HL-60/S4 treated with phorbol 12-myristate 13-acetate at 8.2 ng/mL for 4 days and 3 days (cell line): ENCODE results near the gene LYZ.
"Not testable (repeated sequence)": the region's sequence is repeated elsewhere in the genome, so short reads cannot be mapped to it uniquely, and the experiment has no call there.

Experiments
- in situ Hi-C: fragments of 300-500 bp; cut with MboI; formaldehyde crosslinking; loops from 2 replicates; pipeline ENCODE4 v1.15.0; 2022; ENCODE audit warnings: low sequenced_read_pairs

Gene LYZ

DNA sequence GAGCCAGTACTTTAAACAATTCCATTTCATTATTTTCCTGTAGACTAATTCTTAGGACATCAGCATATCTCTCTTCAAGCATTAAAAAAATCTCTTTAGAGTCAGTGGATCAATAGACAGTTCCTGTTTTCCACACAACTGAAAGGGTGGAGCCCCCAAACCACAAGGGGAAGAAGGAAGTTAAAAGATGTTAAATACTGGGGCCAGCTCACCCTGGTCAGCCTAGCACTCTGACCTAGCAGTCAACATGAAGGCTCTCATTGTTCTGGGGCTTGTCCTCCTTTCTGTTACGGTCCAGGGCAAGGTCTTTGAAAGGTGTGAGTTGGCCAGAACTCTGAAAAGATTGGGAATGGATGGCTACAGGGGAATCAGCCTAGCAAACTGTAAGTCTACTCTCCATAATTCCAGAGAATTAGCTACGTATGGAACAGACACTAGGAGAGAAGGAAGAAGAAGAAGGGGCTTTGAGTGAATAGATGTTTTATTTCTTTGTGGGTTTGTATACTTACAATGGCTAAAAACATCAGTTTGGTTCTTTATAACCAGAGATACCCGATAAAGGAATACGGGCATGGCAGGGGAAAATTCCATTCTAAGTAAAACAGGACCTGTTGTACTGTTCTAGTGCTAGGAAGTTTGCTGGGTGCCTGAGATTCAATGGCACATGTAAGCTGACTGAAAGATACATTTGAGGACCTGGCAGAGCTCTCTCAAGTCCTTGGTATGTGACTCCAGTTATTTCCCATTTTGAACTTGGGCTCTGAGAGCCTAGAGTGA is at the start of gene LYZ:
Gene LYZ (plus strand): TSS at position 220 of the 777 bp plus-strand sequence. CDS start 28 bp downstream, at position 248.
- in situ Hi-C loops: no loop called here

DNA sequence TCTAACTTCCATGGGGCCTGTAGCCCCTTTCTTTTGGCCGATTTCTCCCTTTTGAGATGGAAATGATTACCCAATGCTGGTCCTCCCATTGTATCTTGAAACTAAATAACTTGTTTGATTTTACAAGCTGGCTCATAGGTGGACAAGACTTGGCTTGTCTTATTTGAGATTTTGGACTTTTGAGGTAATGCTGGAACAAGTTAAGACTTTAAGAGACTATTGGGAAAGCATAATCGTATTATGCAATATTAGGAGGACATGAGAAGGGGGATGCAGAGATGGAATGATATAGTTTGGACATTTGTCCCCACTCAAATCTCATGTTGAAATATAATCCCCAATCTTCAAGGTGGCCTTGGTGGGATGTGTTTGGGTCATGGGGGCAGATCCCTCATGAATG is 49.2 kb upstream of the LYZ start:
- in situ Hi-C loops: loop anchor here (25.0 kb wide), 1 partner anchor 263 kb away; no protein-coding TSS in a partner anchor

DNA sequence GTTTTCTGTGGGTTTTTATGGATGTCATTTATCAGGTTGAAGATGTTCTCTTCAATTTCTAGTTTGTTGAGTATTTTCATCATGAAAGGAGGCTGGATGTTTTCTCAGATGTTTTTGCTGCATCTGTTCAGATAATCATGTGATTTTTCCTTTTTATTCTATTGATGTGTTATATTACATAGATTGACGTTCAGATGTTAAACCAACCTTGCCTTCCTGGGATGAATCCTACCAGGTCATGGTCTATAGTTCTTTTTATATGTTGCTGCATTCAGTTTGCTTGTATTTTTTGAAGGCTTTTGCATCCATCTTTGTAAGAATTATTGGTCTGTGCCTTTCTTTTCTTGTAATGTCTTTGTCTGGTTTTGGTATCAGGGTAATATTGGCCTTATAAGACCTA is 43.9 kb upstream of the LYZ start:
- in situ Hi-C loops: no loop called here

DNA sequence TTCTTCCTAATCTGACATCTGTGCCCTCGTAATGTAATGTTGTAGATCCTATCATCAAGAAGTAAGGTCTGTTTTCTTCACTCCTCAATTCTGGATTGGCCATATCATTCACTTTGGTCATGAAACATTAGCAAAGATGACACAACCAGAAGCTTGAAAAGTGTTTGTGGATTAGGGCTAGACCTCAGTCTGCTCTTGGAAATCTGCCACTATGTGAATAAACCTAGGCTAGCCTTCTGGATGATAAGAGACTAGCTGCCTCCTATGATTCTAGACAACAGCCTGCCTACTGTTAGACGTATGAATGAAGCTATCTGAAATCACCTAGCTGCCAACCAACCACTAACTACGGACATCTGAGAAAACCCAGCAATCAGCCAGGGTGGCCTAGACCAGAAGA is 38.7 kb upstream of the LYZ start:
- in situ Hi-C loops: no loop called here

DNA sequence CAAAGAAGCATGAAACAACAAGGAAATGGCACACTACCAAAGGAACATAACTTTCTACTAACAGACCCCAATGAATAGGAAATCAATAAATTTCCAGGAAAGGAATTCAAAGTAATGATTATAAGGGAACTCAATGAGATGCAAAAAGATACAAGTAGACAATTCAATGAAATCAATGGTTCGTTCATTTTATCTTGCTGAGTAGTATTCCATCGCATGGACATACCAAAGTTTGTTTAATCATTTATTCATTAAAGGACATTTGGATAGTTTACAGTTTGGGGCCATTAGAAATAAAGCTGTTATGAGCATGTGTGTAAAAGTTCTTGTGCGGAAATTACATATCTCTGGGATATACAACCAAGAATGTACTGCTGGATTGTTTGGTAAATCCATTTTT is 35.0 kb upstream of the LYZ start:
- in situ Hi-C loops: no loop called here

DNA sequence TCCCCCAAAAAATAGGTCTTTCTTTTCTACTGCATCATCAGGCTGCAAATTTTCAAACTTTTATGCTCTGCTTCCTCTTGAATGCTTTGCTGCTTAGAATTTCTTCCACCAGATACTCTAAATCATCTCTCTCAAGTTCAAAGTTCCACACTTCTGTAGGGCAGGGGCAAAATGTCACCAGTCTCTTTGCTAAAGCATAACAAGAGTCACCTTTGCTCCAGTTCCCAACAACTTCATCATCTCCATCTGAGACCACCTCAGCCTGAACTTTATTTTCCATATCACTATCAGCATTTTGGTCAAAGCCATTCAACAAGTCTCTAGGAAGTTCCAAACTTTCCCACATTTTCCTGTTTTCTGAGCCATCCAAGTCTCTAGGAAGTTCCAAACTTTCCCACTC is 31.4 kb upstream of the LYZ start:
- in situ Hi-C loops: not testable (repeated sequence)

DNA sequence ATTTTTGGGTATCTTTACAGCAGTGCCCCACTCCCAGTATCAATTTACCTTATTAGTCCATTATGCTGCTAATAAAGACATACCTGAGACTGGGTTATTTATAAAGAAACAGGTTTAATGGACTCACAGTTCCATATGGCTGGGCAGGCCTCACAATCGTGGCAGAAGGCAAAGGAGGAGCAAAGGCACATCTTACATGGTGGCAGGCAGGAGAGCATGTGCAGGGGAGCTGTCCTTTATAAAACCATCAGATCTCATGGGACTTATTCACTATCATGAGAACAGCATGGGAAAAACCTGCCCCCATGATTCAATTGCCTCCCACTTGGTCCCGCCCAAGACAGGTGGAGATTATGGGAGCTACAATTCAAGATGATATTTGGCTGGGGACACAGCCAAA is 30.9 kb upstream of the LYZ start:
- in situ Hi-C loops: not testable (repeated sequence)

DNA sequence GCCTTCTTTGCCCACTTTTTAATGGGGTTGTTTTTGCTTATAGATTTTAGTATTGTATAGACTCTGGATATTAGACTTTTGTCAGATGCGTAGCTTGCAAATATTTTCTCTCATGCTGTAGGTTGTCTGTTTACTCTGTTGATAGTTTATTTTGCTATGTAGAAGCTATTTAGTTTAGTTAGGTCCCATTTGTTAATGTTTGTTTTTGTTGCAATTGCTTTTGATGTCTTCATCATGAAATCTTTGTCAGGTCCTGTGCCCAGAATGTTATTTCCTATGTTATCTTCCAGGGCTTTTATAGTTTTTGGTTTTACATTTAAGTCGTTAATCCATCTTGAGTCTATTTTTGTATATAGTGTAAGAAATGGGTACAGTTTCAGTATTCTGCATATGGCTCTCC is 30.0 kb upstream of the LYZ start:
- in situ Hi-C loops: no loop called here

DNA sequence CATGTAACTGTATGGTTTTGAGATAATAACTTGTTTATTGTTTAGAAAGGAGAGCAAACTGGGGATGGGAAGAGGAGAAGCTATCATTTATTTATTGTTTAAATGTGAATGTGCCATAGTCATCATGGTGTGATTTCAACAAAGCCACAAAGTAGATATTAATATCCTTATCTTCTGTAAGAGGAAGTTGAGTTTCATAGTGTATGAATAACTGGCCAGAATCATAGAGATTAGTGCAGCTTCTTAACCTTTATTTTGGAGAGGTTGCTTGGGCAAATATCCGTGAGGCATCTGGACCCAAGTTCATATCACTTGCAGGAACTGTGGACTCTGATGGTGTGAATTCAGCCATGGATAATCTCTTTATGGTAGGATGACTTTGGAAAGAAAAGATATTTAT is 26.8 kb upstream of the LYZ start:
- in situ Hi-C loops: no loop called here

DNA sequence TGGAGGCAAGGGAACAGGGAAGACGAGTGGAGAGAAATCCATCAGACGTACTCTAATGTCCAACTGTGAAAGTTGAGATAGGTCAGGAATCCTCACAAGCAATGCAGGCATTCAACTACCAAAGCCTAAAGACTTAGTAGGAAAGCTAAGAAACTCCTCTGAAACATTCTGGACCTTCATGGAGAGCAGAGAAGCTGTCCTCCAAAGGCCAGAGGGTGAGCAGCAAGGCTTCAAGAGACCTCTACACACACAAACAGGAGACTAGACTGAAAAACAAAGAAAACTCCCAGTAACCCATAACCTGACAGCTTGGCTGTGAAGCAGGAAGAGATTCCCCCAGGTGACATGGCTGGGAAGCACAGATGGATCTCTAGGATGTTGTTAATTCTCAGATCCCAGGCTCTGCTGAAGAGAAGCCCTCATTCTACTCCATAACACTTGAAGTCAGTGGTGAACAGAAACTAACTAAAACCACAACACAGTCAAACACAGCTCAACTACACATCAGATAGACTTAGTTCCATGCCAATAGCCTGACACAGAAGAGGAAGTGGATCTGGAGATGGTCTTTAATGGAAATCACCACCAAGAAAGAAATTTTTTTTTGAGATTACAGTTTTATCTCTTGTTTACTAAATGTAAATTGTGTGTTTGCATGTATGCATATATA is 23.2 kb upstream of the LYZ start:
- in situ Hi-C loops: no loop called here

DNA sequence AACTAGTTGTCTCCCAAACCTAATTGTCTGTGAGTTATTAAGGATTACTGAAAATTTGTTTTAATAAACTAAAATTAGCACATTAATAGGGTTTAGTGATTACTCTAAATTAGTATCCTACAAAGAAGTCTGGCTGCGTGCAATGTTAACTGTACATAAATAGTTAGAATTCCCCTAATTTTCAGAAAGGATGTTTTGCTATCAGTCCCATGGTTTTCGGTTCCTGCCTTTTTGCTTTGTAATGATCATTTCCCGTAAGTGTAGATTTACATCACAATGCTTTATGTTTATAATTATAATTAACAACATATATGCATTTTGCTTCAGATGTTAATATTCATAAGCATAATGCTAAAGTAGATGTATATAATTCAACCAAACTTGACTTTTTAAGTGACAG is 19.8 kb upstream of the LYZ start:
- in situ Hi-C loops: no loop called here

DNA sequence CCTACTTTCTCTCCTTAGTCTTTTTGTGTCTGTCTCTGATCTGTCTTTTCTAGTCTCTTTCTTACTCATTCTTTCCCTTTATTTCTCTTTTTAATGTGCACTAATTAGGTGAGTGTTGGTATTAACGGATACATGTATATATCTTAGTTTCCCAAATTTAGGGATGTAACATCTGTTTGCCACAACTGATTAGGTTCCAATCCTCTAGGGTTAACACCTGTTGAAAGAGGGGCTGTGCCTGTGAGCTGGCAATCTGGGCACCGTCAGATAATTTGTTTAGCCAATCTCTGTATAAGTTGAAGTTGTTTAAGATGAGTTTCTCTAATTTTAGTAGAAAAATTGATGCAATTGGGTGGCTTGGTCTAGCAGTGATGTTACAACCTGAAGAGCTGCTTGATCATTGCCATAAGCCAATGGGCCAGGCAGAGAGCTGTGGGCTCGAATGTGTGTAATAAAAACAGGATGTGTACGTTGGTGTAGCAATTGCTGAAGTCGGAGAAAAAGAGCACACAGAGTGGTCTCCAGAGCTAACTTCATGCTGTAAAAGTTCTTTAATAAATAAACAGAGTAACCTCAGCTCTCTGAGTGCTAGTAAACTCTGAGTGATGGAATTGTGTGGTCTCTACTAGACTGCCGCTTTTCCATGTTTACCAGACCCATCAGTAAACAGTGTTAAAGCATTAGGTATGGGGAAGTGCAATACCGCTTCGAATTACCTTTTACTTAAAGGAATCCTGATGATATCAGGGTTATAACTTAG is 18.3 kb upstream of the LYZ start:
- in situ Hi-C loops: no loop called here

DNA sequence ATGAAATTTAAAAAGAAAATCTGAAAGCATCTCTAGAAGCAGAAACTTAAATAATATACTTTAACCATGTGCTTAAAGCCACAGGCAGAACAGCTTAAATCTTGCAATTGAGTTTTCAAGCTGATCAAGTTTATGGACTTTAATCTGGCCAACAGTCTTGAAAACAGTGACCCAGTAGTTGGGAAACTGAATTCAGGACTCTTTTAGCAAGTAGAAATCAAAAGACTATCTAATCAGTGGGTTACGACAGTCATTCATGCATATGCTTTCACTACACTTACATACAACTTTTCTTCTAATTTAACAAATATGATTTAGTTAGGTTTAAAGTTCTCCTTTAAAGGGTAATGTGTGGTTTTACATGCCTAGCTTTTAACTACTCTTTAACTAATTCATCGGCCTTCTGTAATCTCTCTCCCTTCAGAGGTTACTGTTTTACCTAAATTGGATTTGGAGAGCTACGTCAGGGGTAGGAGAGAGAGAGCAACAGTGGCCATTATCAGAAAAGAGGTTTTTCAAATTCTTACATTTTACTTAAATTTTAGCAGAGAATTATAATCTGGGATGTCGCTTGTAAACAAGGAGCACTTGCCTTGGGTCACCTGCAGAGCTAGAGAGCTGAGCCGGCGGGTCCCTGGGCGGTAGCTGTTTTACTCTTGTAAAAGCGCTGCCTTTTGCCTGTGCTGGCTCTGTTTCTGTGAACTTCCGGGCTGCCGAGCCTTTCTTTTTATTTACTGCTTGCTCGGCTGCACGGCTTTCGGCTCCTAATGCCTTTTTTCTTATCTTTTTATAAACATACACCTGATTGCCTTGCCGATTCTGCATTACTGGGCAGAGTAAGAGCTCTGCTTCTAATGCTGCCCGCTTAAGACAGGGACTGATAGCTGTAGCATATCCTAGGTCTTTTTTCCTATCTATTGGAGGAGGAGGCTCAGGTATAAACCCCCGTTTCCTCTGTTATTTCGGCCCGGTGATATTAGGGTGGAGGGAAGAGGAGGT is 17.4 kb upstream of the LYZ start:
- in situ Hi-C loops: no loop called here

DNA sequence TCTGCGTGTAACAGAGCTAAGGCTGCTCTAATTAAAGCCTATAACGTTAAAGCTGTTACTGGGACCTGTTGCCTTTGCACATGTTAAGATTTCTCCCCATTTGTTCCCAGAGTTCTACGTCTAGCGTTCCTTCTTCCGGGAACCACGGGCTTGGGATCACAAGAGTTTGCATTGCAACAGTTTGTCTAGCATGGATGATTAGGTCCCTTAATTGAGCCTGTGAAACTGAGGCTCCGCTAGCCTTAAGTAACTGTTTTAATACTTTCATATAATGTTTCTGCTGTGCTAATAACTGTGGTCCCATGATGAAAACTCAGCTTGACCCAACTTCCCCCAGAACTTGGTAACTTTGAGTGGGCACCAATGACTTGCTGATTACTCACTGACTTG is 16.7 kb upstream of the LYZ start:
- in situ Hi-C loops: no loop called here

DNA sequence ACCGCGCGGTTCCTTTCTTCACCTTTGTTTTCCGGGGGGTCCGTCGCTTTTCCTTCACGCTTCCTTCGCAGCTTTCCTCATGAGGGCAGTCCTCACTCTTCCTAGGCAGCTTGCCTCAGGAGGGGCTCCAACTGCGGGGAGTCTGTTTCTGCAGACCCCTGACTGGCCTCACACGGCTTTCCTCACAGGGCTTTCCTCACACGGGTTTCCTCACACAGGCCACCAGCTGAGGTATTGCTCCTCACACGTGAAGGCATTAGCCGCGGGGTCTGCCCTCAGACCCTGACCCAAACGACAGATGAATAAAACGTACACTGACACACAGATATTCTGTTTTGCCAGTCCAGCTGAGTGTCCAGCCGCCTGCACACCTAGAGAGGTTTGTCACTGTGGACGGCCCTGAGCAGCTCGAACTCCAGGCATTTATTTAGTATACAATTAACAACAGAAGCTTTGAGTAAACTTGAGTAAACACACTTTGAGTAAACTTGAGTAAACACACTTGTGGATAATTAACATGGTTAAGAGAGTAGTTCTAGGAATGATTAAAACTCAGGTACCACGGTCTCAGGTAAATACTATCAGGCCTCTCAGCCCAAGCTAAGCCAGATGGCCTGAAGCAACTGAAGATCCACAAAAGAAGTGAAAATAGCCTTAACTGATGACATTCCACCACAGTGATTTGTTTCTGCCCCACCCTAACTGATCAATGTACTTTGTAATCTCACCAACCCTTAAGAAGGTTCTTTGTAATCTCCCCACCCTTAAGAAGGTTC is 16.1 kb upstream of the LYZ start:
- in situ Hi-C loops: no loop called here

DNA sequence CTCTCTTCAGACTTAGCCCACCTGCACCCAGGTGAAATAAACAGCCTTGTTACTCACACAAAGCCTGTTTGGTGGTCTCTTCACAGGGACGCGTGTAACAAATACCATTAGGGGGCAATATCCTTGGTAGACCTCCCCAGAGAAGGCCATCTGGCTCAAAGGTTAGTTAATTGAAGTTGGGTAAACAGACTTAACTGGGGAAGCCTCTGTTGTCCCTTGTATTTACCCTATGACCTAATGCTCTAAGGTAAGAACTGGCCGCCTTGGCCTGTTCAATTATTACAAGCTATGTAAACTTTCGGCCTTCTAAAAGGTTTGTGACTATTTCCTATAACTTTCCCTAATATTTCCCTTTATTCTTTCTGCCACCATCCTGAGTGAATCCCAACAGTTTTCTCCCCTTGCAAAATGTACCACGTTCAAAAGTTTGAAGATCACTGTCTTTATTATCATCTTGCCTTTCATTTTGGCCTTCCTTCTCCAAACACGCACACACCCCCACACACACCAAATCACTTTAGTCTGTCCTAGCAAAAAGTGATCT is 15.3 kb upstream of the LYZ start:
- in situ Hi-C loops: no loop called here

DNA sequence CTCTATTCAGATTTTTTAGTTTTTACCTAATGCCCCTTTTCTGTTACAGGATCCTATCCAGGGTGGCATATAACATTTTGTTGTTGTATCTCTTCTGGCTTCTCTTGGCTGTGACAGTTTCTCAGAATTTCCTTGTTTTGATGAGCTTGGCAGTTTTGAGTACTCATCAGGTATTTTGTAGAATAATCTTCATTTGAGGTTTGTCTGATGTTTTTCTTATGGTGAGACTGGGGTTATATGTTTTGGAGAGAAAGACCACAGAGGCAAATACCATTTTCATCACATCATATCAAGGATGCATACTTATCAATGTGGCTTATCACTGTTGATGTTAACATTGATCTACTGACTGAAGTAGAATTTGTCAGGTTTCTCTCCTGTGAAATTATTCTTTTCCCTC is 14.0 kb upstream of the LYZ start:
- in situ Hi-C loops: no loop called here

DNA sequence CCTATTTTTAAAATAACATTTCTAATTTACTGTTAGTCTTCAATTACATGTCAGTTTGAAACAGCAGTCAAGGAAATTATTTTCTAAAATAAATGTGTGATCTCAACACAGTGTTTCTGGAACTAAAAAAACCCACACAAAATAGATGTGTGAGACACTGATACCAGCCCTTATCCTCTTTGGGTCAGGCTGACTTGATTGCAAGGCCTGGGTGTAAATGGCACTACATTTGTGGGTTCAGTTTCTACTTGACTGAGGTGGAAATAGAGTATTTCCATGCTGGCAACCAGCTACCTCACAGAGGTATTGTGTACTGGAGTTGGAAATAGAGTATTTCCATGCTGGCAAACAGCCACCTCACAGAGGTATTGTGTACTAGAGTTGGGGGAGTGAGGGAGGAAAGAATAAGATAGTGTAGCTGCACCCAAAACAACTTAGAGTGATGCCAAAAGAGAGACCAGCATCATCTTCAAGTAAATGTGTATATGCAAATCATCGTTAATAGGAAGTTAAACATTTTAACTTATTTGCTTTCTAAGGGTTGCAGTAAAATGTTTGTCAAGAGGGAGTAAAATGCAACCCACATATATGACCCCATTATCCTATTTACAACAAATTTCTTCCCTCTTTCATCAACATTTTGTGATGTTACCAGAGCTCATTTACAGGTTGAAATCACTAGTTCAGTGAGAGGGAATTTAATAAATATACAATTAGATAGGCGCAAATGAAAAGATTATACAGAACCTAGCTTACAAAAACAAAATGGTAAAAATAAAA is 10.7 kb upstream of the LYZ start:
- in situ Hi-C loops: no loop called here
